ENCODE data around the gene ILF3.

The ILF3 gene

GRCh38 chr19:10617409-10618121 lies 36.6 kb upstream of the ILF3 start:
- DNase-seq (ENCODE audit: extremely low read depth, insufficient read length), result no peak
- no peak overlapping the region for H3K4me3 ChIP-seq (replicated peaks; ENCODE audit: low read depth, low read length)
- no peaks in the 10 kb centered on the region for H3K27me3 ChIP-seq (replicated peaks; ENCODE audit: control insufficient read depth, insufficient read depth, low read length)
- TF ChIP-seq CTCF (IDR thresholded peaks at IDR 0.05; ENCODE audit: insufficient read depth, low read length, poor library complexity, severe bottlenecking), result no peak
- no peaks in the 10 kb centered on the region; the same call in 1 of the 2 replicates for H3K36me3 ChIP-seq (ENCODE audit: control insufficient read depth, insufficient read depth, low read length)

GRCh38 chr19:10618846-10619245 lies 35.3 kb upstream of the ILF3 start:
- Histone ChIP-seq H3K4me3 (replicated peaks; ENCODE audit: low read depth, low read length) (no peak overlapping the region), H3K27me3 (replicated peaks; ENCODE audit: control insufficient read depth, insufficient read depth, low read length) (no peaks in the 10 kb centered on the region), H3K36me3 (ENCODE audit: control insufficient read depth, insufficient read depth, low read length) (no peaks in the 10 kb centered on the region)
- DNase-seq (ENCODE audit: extremely low read depth, insufficient read length), result no peak
- TF ChIP-seq CTCF (IDR thresholded peaks at IDR 0.05; ENCODE audit: insufficient read depth, low read length, poor library complexity, severe bottlenecking), result no peak

GRCh38 chr19:10620786-10621185 lies 33.4 kb upstream of the ILF3 start:
- Histone ChIP-seq H3K36me3 (ENCODE audit: control insufficient read depth, insufficient read depth, low read length) (no peaks in the 10 kb centered on the region), H3K4me3 (replicated peaks; ENCODE audit: low read depth, low read length) (no peak overlapping the region), H3K27me3 (replicated peaks; ENCODE audit: control insufficient read depth, insufficient read depth, low read length) (no peaks in the 10 kb centered on the region)
- TF ChIP-seq CTCF (IDR thresholded peaks at IDR 0.05; ENCODE audit: insufficient read depth, low read length, poor library complexity, severe bottlenecking), result no peak
- DNase-seq (ENCODE audit: extremely low read depth, insufficient read length), result no peak

- DNase-seq (ENCODE audit: extremely low read depth, insufficient read length), result no peak
- Histone ChIP-seq H3K27me3 (replicated peaks; ENCODE audit: control insufficient read depth, insufficient read depth, low read length) (no peaks in the 10 kb centered on the region), H3K4me3 (replicated peaks; ENCODE audit: low read depth, low read length) (no peak overlapping the region), H3K36me3 (ENCODE audit: control insufficient read depth, insufficient read depth, low read length) (no peaks in the 10 kb centered on the region)
- no peak for TF ChIP-seq CTCF (IDR thresholded peaks at IDR 0.05; ENCODE audit: insufficient read depth, low read length, poor library complexity, severe bottlenecking)
These were observed 32.2 kb upstream of the ILF3 start for GRCh38 chr19:10621966-10622365.

- no peak for TF ChIP-seq CTCF (IDR thresholded peaks at IDR 0.05; ENCODE audit: insufficient read depth, low read length, poor library complexity, severe bottlenecking)
- no peak for DNase-seq (ENCODE audit: extremely low read depth, insufficient read length)
- Histone ChIP-seq H3K4me3 (replicated peaks; ENCODE audit: low read depth, low read length) (no peak overlapping the region), H3K36me3 (ENCODE audit: control insufficient read depth, insufficient read depth, low read length) (peaks cover 9% of the 10 kb centered on the region), H3K27me3 (replicated peaks; ENCODE audit: control insufficient read depth, insufficient read depth, low read length) (no peaks in the 10 kb centered on the region)
These were observed 29.6 kb upstream of the ILF3 start for GRCh38 chr19:10624585-10624984.

All from GM06990 (cell line).